NCI-H2081 (cell line): Measurements from ENCODE around the gene TSPAN10.

Experiments
- DNase-seq, 2 experiments: peaks; one replicate each; lab custom pipeline; 2025; lab: John Stamatoyannopoulos, UW

TSPAN10 gene

DNA sequence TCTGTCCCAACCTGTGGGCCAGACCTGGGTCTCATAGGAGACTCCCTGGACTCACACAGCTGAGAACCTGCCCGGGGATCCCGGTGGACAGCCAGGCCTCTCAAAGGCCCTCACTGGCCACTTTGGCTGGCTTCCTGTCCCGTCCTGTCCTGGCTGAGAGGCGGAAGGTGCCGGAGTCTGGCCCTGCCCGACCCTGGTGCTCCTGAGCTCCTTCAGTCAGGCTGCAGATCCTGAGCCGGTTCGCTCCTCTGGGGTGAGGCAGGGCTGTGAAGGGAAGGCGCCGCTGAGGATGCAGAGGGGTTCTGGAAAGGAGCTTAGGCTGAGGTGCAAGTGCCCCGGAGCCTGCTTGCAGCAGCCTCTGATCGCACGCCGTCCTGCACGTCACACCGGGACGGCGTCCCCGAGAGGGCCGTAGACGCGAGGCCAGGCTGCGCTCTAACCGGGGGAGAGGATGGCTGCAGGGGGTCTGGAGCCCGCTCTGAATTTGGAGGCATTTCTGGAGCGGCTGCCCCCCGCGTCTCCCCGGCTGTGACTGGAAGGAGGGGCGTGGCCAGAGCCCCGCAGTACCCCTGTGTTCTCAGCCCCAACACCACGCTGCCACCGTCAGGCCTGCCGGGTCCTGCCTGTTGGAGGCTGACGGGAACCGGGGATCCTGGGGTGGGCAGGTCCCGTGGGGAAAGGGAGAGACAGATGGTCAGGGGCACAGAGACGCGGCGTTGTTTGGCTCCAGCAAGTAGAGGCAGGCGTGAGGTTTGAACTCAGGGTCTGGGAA lies 51.0 kb downstream of the TSPAN10 start:
- DNase-seq: no peak

DNA sequence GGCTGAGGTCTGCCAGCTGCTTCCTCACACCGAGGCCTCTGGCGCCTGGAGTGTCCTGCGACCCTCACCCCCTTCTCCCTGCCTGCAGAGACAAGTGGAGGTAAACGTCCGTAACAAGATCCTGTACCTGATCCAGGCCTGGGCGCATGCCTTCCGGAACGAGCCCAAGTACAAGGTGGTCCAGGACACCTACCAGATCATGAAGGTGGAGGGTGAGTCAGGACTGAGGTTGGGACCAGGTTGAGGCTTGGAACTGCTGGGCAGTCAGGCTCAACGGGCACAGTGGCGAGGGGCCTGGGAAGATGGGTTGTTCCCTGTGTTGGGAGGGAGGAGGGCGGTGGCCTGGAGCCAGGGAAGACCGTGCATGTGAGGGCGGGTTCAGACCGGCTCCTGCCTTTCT lies 51.6 kb downstream of the TSPAN10 start:
- DNase-seq: no peak

DNA sequence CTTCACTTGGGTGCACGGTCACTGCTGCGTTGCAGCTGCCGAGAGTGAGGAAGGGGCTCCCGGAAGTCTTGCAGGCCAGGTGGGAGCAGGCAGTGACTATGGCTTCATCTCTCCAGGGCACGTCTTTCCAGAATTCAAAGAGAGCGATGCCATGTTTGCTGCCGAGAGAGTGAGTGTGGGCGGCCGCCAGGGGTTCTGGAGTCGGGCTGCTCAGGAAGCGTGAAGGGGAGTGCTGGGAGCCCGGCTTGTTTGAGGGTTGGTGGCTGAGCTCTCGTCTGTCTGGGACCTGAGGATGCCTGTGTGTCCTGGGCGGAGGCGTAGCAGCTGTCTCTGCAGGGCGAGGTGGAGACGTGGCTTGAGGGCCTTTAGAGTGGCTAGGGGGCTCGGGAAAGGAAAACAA lies 53.1 kb downstream of the TSPAN10 start:
- no peak for DNase-seq

DNA sequence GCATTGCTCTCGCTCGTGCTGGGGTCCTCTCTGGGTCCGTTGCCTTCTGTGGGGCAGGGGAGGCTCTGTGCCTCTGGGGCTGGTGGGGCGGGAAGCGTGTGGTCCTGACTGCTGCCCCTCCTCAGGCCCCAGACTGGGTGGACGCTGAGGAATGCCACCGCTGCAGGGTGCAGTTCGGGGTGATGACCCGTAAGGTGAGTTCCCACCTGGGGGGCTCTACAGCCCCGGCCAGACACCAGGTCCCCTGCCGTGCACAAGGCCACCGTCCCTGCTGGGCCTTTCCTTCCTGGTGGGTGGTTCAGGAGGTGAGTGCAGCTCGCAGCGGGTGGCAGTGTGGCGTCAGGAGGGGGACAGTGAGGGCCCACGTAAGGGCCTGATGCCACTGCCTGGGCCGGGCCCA lies 53.6 kb downstream of the TSPAN10 start:
- DNase-seq: no peak

DNA sequence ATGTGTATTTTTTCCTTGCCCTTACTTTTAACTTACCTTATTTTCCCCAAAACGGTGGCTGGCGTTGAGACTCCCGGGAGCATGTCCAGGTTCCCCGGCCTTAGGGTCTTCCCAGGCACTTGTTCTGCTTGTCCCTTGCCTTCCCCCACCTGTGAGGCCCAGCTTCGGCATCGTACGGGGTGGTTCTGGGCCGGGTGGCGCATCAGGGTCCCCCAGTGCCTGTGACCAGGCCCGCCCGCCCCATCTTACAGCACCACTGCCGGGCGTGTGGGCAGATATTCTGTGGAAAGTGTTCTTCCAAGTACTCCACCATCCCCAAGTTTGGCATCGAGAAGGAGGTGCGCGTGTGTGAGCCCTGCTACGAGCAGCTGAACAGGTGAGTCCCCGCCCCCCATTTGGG lies 54.2 kb downstream of the TSPAN10 start:
- DNase-seq: no peak

DNA sequence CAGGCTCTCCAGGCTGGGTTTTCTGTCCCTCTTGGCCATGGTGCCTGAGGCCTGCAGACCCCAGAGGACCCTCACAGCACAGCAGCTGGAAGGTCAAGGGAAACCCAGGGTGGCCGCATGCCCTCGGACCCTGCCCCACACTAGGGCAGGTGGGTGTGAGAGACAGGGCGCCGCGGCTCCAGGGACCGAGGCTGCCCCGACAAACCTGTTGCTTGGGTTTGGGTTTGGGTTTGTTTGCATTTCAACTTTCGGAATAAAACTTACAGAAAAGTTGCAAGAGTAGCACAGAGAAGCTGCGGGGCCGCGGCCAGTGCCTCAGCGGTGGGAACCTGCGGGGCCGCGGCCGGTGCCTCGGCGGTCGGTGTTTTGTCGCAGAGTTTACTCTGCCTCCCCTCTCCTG lies 54.6 kb downstream of the TSPAN10 start:
- DNase-seq: no peak

DNA sequence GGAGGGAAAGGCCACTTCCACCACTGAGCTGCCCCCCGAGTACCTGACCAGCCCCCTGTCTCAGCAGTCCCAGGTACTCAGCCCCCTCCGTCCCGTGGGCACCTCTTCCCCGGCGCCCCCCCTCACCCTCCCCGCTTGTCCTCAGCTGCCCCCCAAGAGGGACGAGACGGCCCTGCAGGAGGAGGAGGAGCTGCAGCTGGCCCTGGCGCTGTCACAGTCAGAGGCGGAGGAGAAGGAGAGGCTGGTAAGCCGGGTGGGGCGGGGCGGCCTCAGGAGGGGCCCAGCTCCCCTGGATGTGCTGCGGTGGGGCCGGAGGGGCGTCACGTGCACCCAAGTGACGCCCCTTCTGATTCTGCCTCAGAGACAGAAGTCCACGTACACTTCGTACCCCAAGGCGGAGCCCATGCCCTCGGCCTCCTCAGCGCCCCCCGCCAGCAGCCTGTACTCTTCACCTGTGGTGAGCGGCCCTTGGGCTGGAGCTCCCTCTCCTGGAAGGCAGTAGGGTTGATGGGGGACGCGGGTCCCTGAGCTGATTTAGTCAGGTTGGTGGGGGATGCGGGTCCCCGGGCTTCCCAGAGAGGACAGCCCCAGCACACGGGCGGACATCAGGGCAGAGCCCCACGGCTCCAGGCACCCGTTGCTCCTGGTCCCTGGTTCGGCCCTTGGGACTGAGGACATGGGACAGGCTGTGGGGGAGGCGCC lies 56.7 kb downstream of the TSPAN10 start:
- no peak for DNase-seq

DNA sequence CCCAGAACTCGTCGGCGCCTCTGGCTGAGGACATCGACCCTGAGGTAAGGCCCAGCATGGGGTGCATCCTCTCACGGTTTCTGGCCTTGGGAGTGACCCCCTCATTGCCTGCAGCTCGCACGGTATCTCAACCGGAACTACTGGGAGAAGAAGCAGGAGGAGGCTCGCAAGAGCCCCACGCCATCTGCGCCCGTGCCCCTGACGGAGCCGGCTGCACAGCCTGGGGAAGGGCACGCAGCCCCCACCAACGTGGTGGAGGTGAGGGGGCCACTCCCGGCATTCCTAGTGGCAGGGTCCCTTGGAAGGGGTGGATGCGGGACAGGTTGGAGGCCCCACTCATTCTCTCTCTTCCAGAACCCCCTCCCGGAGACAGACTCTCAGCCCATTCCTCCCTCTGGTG lies 57.8 kb downstream of the TSPAN10 start:
- DNase-seq: no peak

DNA sequence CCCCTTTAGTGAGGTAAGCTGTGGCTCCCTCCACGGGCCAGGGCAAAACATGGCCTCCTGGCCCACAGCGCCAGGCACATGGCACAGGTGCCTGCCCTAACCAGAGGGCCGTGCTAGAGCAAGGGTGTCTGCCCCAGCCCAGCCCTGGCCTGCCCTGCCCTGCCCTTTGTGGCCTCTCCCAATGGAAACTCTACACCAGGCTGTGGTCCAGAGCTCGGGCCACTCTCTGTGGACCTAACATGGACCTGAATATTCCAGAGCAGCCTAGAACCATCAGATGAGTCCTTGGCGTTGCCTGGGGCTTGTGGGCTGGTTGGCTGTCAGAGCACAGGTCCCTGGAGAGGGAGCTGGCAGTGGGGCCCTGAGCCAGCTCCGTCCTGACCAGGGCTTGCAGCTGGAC lies 58.2 kb downstream of the TSPAN10 start:
- DNase-seq: no peak

DNA sequence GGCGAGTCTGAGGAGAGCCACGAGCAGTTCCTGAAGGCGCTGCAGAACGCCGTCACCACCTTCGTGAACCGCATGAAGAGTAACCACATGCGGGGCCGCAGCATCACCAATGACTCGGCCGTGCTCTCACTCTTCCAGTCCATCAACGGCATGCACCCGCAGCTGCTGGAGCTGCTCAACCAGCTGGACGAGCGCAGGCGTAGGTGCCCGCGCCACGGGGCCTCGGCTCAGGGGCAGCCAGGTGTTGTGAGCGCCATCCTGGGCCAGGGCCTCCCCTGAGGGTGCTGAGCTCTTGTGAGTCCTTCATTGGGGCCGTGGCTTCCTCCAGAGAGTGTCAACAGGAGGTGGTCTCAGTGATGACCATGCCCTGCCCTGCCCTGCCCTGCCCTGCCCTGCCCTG lies 58.8 kb downstream of the TSPAN10 start:
- DNase-seq: no peak

DNA sequence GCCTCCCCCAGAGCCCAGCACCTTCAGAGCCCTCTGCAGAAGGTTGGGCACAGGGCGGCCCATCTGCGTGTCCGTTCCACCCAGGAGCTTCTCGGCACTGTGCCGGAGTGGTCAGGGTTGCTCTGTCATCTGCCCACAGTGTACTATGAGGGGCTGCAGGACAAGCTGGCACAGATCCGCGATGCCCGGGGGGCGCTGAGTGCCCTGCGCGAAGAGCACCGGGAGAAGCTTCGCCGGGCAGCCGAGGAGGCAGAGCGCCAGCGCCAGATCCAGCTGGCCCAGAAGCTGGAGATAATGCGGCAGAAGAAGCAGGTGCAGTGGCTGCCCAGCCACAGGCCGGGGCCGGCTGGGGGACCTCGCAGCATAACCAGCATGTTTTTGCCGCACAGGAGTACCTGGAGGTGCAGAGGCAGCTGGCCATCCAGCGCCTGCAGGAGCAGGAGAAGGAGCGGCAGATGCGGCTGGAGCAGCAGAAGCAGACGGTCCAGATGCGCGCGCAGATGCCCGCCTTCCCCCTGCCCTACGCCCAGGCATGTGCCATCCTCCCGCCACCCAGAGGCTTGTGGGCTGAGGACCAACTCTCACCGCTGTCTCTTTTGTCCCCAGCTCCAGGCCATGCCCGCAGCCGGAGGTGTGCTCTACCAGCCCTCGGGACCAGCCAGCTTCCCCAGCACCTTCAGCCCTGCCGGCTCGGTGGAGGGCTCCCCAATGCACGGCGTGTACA lies 59.4 kb downstream of the TSPAN10 start:
- no peak for DNase-seq

DNA sequence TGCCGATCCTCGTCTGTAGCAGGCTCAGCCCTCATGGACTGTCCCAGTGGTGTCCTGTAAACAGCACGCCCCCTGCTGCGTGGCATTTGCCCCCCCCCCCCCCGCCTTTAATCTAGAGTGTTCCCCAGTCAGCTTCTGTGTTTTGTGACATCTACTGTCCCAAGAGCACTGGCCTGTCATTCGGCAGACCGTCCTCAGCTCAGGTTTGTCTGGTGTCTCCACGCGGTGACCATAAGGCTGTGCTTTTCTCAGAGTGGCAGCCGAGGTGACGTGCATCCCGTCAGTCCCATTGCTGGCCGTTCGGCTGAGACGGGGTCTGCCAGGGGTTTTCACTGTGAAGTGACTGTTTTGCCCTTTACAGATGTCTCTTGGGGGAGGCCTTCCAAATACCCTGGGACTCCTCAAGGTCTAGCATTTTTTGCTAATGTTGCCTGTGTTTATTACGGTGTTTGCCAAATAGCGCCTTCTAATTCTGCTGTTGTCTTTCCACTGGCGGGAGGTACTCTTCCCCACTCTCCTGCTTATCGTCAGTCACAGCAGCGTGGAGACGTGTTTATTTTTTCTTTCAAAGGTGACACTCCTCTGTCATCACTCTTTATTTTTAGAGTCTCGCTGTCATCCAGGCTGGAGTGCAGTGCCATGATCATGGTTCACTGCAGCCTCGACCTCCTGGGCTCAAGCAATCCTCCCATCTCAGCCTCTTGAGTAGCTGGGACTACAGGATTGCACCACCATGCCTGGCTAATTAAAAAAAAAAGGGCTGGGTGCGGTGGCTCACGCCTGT lies 60.5 kb downstream of the TSPAN10 start:
- DNase-seq: no peak
